NCI-H128 (cell line): ENCODE results near the gene GCGR.

Experiments
- DNase-seq: peaks from one replicate; lab custom pipeline; 2025; ENCODE audit not compliant: unreplicated experiment; lab: John Stamatoyannopoulos, UW

GCGR gene

GRCh38 chr17:81845881-81846742, 42.2 kb downstream of the GCGR start:
- DNase-seq, result no peak

GRCh38 chr17:81846743-81847689, 43.1 kb downstream of the GCGR start:
- DNase-seq, result no peak

- DNase-seq, result no peak
Measured at GRCh38 chr17:81849457-81849856, 45.5 kb downstream of the GCGR start.

- no peak for DNase-seq
Measured at GRCh38 chr17:81851423-81851822, 47.5 kb downstream of the GCGR start.

GRCh38 chr17:81852237-81852636, 48.3 kb downstream of the GCGR start:
- DNase-seq, result no peak

GRCh38 chr17:81854974-81855774, 51.2 kb downstream of the GCGR start:
- no peak for DNase-seq

- no peak for DNase-seq
Measured at GRCh38 chr17:81858170-81858966, 54.4 kb downstream of the GCGR start.

- no peak for DNase-seq
Measured at GRCh38 chr17:81858967-81859905, 55.3 kb downstream of the GCGR start.

GRCh38 chr17:81859906-81860755, 56.2 kb downstream of the GCGR start, which contains the start of gene P4HB:
TSS of gene P4HB (minus strand) at chr17:81860535. CDS start at chr17:81860471, 64 bp downstream.
- DNase-seq, result no peak

GRCh38 chr17:81860756-81861568, 57.0 kb downstream of the GCGR start:
- peak; percentile 99 for DNase-seq

- no peak for DNase-seq
Measured at GRCh38 chr17:81863123-81863675, 59.2 kb downstream of the GCGR start.
